Measurements from ENCODE around the gene TTC27.

The TTC27 gene

DNA sequence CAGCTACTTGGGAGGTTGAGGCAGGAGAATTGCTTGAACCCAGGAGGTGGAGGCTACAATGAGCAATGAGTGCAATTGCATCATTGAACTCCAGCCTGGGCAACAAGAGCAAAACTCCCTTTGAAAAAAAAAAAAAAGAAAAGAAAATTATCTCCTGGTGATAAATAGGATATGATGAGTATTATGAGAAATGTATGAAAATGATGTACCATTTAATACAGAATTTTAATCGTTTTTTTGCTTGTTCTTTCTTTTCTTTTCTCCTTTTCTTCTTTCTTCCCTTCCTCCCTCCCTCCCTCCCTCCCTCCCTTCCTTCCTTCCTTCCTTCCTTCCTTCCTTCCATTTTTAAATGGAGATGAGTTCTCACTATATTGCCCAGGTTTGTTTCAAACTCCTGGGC is 40.4 kb downstream of the TTC27 start:
- Histone ChIP-seq H3K4me3 (ENCODE audit: low read depth, low read length) (no peak overlapping the region), H3K4me1 (ENCODE audit: control insufficient read depth, insufficient read depth, low read length) (no peaks in the 10 kb centered on the region), H3K9ac (ENCODE audit: low read depth, low read length) (no peak overlapping the region), H3K36me3 (ENCODE audit: control insufficient read depth, insufficient read depth, low read length) (peaks cover 23% of the 10 kb centered on the region), H3K9me3 (ENCODE audit: control insufficient read depth, insufficient read depth, low read length) (no peaks in the 10 kb centered on the region), H3K27ac (ENCODE audit: low read depth, low read length) (no peak overlapping the region), H3K27me3 (ENCODE audit: control insufficient read depth, insufficient read depth, low read length) (no peaks in the 10 kb centered on the region)

DNA sequence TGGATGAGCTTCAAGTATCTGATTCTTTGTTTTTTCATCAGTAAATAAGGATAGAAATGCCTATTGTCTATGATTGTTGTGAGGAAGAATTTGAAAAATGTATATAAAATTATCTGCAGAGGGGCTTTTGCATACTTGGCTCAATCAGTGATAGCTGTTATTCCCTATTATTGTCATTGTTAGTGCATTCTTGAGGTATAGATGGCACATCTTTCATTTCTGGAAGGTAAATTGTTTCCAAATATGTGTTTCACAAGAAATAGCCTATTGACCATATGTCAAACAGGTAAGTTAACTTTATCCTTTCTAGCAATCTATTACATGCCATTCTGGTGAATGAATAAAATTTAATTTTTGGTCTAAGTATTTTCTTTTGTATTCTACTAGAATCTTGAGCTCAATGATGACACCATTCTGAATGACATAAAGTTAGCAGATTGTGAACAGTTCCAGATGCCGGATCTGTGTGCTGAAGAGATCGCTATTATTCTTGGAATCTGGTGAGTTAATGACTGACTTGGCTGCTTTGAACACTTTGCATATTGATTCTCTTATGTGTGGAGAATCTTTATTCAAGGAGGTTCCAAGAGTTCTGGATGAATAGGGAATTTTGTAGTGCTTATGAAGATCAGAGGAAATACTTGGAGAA is 44.2 kb downstream of the TTC27 start:
- no peak overlapping the region for H3K4me3 ChIP-seq (ENCODE audit: low read depth, low read length)
- no peaks in the 10 kb centered on the region for H3K4me1 ChIP-seq (ENCODE audit: control insufficient read depth, insufficient read depth, low read length)
- no peak overlapping the region for H3K27ac ChIP-seq (ENCODE audit: low read depth, low read length)
- H3K9me3 ChIP-seq (ENCODE audit: control insufficient read depth, insufficient read depth, low read length), result no peaks in the 10 kb centered on the region
- H3K36me3 ChIP-seq (ENCODE audit: control insufficient read depth, insufficient read depth, low read length), result peaks cover 24% of the 10 kb centered on the region
- H3K9ac ChIP-seq (ENCODE audit: low read depth, low read length), result no peak overlapping the region
- no peaks in the 10 kb centered on the region for H3K27me3 ChIP-seq (ENCODE audit: control insufficient read depth, insufficient read depth, low read length)

DNA sequence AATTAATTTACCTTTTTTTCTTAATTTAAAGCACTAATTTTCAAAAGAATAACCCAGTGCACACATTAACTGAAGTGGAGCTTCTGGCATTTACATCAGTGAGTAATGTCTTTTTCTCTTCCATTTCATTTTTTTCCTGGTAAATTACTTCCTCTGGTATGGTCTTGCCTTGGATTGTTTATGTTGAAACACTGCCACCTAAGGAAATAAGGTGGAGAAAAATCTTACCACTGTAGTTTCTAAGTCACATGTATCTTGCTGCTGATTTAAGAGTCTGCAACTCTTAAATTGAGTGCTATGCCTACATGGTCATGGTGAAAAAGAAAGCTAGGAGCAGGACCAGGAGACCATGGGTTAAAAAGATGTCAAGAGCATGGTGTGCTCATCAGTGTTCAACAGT is 51.0 kb downstream of the TTC27 start:
- H3K36me3 ChIP-seq (ENCODE audit: control insufficient read depth, insufficient read depth, low read length), result peaks cover 6% of the 10 kb centered on the region; the same call in 1 of the 2 replicates
- no peak overlapping the region for H3K9ac ChIP-seq (ENCODE audit: low read depth, low read length)
- no peaks in the 10 kb centered on the region for H3K4me1 ChIP-seq (ENCODE audit: control insufficient read depth, insufficient read depth, low read length)
- H3K4me3 ChIP-seq (ENCODE audit: low read depth, low read length), result no peak overlapping the region
- H3K27me3 ChIP-seq (ENCODE audit: control insufficient read depth, insufficient read depth, low read length), result no peaks in the 10 kb centered on the region
- no peak overlapping the region for H3K27ac ChIP-seq (ENCODE audit: low read depth, low read length)
- H3K9me3 ChIP-seq (ENCODE audit: control insufficient read depth, insufficient read depth, low read length), result no peaks in the 10 kb centered on the region

- no peak overlapping the region for H3K27ac ChIP-seq (ENCODE audit: low read depth, low read length)
- no peaks in the 10 kb centered on the region for H3K4me1 ChIP-seq (ENCODE audit: control insufficient read depth, insufficient read depth, low read length)
- H3K36me3 ChIP-seq (ENCODE audit: control insufficient read depth, insufficient read depth, low read length), result no peaks in the 10 kb centered on the region
- H3K9ac ChIP-seq (ENCODE audit: low read depth, low read length), result no peak overlapping the region
- no peak overlapping the region for H3K4me3 ChIP-seq (ENCODE audit: low read depth, low read length)
- no peaks in the 10 kb centered on the region for H3K9me3 ChIP-seq (ENCODE audit: control insufficient read depth, insufficient read depth, low read length)
- no peaks in the 10 kb centered on the region for H3K27me3 ChIP-seq (ENCODE audit: control insufficient read depth, insufficient read depth, low read length)
Measured at GRCh38 chr2:32680942-32681341, 53.1 kb downstream of the TTC27 start.

DNA sequence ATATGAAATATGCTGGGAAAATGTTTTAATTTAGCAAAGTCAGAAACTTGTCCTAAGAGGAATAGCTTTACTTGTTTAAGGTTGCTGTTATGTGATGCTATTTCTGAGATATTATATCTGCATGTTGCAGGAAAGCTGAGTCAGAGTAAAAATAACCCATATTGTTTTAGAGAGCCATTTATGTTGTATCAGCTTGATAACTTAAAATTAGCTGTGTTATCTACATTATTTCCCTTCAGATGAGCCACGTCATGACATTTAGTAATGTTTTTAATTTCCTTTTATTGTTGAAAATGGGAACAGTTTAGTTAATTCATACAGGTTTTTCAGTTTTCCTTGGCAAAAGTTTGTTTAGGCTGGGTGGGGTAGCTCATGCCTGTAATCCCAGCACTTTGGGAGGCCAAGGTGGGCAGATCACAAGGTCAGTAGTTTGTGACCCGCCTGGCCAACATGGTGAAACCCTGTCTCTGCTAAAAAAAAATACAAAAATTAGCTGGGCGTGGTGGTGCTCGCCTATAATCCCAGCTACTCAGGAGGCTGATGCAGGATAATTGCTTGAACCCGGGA is 55.8 kb downstream of the TTC27 start:
- H3K9me3 ChIP-seq (ENCODE audit: control insufficient read depth, insufficient read depth, low read length), result no peaks in the 10 kb centered on the region
- H3K36me3 ChIP-seq (ENCODE audit: control insufficient read depth, insufficient read depth, low read length), result no peaks in the 10 kb centered on the region
- H3K27me3 ChIP-seq (ENCODE audit: control insufficient read depth, insufficient read depth, low read length), result no peaks in the 10 kb centered on the region
- H3K27ac ChIP-seq (ENCODE audit: low read depth, low read length), result no peak overlapping the region
- H3K4me3 ChIP-seq (ENCODE audit: low read depth, low read length), result no peak overlapping the region
- no peak overlapping the region for H3K9ac ChIP-seq (ENCODE audit: low read depth, low read length)
- H3K4me1 ChIP-seq (ENCODE audit: control insufficient read depth, insufficient read depth, low read length), result no peaks in the 10 kb centered on the region

DNA sequence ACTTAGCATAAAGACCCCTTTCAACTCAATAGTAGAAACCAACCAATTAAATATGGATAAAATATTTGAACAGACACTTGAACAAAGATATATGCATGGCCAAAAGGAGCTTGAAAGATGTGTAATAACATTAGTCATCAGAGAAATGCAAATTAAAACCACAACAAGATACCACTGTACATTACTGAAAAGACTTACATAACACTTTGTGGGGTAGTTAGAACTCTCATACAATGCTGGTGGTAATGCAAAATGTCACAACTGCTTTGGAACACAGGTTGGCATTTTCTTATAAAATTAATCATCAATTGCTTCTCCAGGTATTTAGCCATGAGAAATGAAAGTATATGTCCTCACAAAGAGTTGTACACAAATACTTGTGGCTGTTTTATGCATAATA is 60.7 kb downstream of the TTC27 start:
- Histone ChIP-seq H3K27ac (ENCODE audit: low read depth, low read length) (no peak overlapping the region), H3K4me1 (ENCODE audit: control insufficient read depth, insufficient read depth, low read length) (no peaks in the 10 kb centered on the region), H3K4me3 (ENCODE audit: low read depth, low read length) (no peak overlapping the region)

GRCh38 chr2:32691678-32692077 is 63.8 kb downstream of the TTC27 start:
- no peak overlapping the region for H3K9ac ChIP-seq (ENCODE audit: low read depth, low read length)
- no peaks in the 10 kb centered on the region for H3K9me3 ChIP-seq (ENCODE audit: control insufficient read depth, insufficient read depth, low read length)
- H3K36me3 ChIP-seq (ENCODE audit: control insufficient read depth, insufficient read depth, low read length), result no peaks in the 10 kb centered on the region
- H3K27me3 ChIP-seq (ENCODE audit: control insufficient read depth, insufficient read depth, low read length), result no peaks in the 10 kb centered on the region
- no peak overlapping the region for H3K4me3 ChIP-seq (ENCODE audit: low read depth, low read length)
- H3K4me1 ChIP-seq (ENCODE audit: control insufficient read depth, insufficient read depth, low read length), result no peaks in the 10 kb centered on the region
- no peak overlapping the region for H3K27ac ChIP-seq (ENCODE audit: low read depth, low read length)

More for the DNA sequence above, 60.7 kb downstream of the TTC27 start:
- H3K9me3 ChIP-seq (ENCODE audit: control insufficient read depth, insufficient read depth, low read length), result no peaks in the 10 kb centered on the region
- no peaks in the 10 kb centered on the region for H3K36me3 ChIP-seq (ENCODE audit: control insufficient read depth, insufficient read depth, low read length)
- H3K27me3 ChIP-seq (ENCODE audit: control insufficient read depth, insufficient read depth, low read length), result no peaks in the 10 kb centered on the region
- H3K9ac ChIP-seq (ENCODE audit: low read depth, low read length), result no peak overlapping the region

- Histone ChIP-seq H3K27me3 (ENCODE audit: control insufficient read depth, insufficient read depth, low read length) (no peaks in the 10 kb centered on the region), H3K4me3 (ENCODE audit: low read depth, low read length) (no peak overlapping the region), H3K4me1 (ENCODE audit: control insufficient read depth, insufficient read depth, low read length) (peaks cover 4% of the 10 kb centered on the region), H3K9me3 (ENCODE audit: control insufficient read depth, insufficient read depth, low read length) (no peaks in the 10 kb centered on the region), H3K27ac (ENCODE audit: low read depth, low read length) (no peak overlapping the region), H3K36me3 (ENCODE audit: control insufficient read depth, insufficient read depth, low read length) (no peaks in the 10 kb centered on the region), H3K9ac (ENCODE audit: low read depth, low read length) (no peak overlapping the region)
Measured at GRCh38 chr2:32696439-32696838, 68.6 kb downstream of the TTC27 start.

DNA sequence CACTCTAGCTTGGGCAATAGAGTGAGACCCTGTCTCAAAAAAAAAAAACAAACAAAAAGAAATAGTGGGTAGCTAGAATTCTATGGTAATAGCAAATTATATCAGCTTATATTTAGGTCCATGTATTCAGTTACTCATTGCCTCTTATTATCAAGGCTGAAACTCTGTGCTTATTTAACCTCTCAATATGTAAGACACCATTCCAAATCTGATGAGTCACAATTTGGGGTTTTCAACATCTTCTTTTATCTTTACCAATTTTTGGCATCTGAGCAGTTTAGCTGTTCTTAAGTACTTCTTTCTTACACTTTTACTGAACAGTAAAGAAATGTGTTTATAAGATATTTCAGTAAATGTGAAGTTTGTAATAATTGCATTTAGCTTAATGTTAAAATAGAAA is 69.3 kb downstream of the TTC27 start:
- no peak overlapping the region for H3K9ac ChIP-seq (ENCODE audit: low read depth, low read length)
- H3K27ac ChIP-seq (ENCODE audit: low read depth, low read length), result no peak overlapping the region
- no peaks in the 10 kb centered on the region for H3K27me3 ChIP-seq (ENCODE audit: control insufficient read depth, insufficient read depth, low read length)
- H3K4me3 ChIP-seq (ENCODE audit: low read depth, low read length), result no peak overlapping the region
- no peaks in the 10 kb centered on the region for H3K9me3 ChIP-seq (ENCODE audit: control insufficient read depth, insufficient read depth, low read length)
- peaks cover 4% of the 10 kb centered on the region for H3K4me1 ChIP-seq (ENCODE audit: control insufficient read depth, insufficient read depth, low read length)
- no peaks in the 10 kb centered on the region for H3K36me3 ChIP-seq (ENCODE audit: control insufficient read depth, insufficient read depth, low read length)

- Histone ChIP-seq H3K27ac (ENCODE audit: low read depth, low read length) (no peak overlapping the region), H3K4me3 (ENCODE audit: low read depth, low read length) (no peak overlapping the region), H3K9ac (ENCODE audit: low read depth, low read length) (no peak overlapping the region), H3K27me3 (ENCODE audit: control insufficient read depth, insufficient read depth, low read length) (no peaks in the 10 kb centered on the region), H3K9me3 (ENCODE audit: control insufficient read depth, insufficient read depth, low read length) (no peaks in the 10 kb centered on the region), H3K4me1 (ENCODE audit: control insufficient read depth, insufficient read depth, low read length) (peaks cover 4% of the 10 kb centered on the region), H3K36me3 (ENCODE audit: control insufficient read depth, insufficient read depth, low read length) (peaks cover 10% of the 10 kb centered on the region; the same call in 1 of the 2 replicates)
Measured at GRCh38 chr2:32699151-32699550, 71.3 kb downstream of the TTC27 start.

GRCh38 chr2:32701806-32702205 is 74.0 kb downstream of the TTC27 start:
- Histone ChIP-seq H3K36me3 (ENCODE audit: control insufficient read depth, insufficient read depth, low read length) (peaks cover 13% of the 10 kb centered on the region), H3K27me3 (ENCODE audit: control insufficient read depth, insufficient read depth, low read length) (no peaks in the 10 kb centered on the region), H3K4me3 (ENCODE audit: low read depth, low read length) (no peak overlapping the region), H3K9ac (ENCODE audit: low read depth, low read length) (no peak overlapping the region), H3K9me3 (ENCODE audit: control insufficient read depth, insufficient read depth, low read length) (no peaks in the 10 kb centered on the region), H3K27ac (ENCODE audit: low read depth, low read length) (no peak overlapping the region), H3K4me1 (ENCODE audit: control insufficient read depth, insufficient read depth, low read length) (peaks cover 4% of the 10 kb centered on the region)

Measured in HUES48 (cell line).